GM21367 (cell line): ENCODE data around the gene DCP1B.

Experiments used
- ATAC-seq: cut with Tn5 transposase; IDR thresholded peaks from one replicate; pipeline ENCODE4 v1.9.1; 2021; ENCODE audit not compliant: unreplicated experiment

Gene DCP1B

DNA sequence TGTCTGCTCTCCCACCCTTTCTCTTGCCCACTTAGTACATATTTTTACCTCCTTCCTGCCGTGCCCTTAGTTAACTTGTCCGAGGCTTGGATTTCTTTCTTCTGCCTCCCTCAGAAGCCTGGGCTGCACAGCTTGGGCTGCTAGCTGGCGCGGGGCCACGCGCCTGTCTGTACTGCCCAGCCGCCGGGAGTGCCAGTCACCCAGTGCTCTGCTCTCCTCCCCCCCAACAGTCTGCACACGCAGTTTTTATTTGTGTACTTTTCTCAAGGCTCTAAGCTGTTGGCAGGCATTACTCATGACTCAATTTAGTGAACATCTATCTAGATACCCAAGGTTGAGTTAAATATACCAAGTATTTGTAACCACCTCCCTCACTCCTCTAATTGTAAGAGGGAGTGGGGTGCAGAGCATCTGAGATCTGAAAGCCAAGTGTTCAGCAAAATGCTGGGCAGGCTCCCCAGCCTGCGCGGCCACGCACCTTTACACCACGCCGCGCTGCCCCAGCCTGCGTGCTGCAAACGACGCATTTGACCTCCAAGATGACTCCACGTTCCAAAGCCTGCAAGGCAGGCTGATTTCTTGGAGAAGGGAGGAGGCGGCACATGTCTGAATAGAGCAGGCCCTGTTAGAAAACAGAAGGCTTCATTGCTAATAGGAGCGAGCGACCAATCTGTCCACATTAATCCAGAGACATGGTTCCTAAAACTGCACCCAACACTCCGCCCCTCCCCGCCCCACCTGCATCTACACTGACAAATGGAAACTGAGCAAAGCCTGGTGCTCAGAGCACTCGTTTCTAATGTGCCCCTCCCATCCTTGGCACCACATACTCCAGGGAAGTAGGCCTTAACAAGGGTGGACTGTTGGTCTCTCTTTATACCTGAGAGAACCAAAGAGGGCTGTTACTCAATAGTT lies 67.6 kb downstream of the DCP1B start:
- no peak for ATAC-seq

DNA sequence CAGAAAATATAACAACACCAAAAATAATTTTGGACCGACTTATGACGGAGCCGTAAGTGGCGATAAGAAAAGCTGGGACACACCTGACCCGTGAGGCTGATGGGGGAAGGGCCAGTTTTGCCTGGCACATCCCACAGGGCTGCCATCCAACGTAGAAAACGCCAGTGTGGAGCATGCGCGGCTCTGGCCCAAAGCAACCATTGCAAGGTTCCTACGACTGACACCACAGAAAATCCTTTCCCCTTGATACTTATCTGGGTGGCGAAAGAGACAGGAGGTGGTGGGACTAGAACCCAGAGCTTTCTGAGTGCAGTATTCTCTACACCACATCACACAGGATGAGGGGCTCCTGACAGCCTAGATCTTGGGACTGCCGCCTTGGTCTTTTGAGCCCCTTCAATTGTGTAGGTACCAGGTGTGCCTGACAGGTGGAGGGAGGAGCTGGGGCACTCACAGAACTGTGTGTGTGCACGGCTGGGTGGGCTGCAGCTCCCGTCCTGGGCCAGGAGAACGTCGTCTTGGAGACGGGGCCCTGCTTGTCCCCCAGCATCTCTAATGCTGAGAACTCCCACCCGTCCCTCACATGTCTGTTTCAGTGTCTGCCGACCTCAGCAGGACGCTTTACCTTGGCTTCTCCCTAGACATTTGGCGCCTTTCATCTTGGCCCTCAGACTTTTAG lies 68.4 kb downstream of the DCP1B start:
- no peak for ATAC-seq

DNA sequence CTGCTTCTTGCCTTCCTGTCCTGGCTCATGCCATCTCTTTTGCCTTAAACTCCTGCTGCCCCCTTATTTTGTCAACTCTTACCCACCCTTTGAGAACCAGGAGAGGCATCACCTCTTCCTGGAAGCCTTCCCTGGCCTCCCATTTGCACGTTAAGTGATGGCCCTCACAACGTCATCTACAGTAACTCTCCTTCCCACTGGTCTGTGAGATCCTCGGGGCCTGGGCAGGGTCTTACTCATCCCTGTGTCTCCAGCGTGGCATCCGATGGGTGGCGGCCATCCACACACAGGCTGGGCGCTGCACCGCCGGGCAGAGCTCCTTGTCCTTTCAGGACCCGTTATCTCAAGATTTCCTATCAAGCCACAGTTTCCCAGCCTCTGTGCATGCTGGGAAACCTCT lies 69.0 kb downstream of the DCP1B start:
- ATAC-seq, result no peak

DNA sequence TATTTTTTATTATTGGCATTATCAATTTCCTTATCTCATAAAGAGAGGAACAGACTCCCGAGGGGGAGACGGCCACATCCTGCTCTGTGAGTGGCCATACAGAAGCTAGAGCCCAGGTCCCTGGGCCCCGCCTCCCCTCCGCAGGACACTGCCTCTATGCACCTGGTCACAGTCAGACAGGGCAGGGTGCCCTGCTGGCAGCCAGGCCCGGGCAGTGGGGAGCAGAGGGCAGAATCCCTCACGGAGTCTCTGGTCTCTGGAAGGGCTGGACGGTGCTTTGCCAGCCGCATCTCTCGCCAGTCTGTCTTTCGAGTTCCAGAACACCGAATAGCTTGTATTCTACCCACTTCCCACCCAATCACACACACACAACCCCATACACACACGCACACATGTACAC lies 69.4 kb downstream of the DCP1B start:
- no peak for ATAC-seq

DNA sequence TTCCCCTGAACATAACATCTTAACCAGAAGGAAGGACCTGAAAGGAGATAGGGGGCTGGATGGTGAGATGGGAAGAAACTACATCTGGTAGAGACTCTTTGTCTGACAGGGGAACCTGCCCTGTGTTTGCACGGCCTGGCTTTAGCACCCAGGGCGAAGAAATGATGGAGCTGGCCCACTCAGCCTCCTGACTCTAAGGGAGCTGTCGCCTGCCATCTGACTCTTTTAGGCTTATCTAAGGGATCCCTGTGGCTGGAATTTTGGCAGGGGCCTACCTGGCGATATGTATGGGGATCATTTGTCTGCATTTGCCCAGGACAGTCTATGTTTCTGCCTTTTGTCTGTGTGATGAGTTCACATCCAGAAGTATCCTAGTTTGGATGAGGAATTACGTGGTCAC lies 70.2 kb downstream of the DCP1B start:
- ATAC-seq, result no peak

DNA sequence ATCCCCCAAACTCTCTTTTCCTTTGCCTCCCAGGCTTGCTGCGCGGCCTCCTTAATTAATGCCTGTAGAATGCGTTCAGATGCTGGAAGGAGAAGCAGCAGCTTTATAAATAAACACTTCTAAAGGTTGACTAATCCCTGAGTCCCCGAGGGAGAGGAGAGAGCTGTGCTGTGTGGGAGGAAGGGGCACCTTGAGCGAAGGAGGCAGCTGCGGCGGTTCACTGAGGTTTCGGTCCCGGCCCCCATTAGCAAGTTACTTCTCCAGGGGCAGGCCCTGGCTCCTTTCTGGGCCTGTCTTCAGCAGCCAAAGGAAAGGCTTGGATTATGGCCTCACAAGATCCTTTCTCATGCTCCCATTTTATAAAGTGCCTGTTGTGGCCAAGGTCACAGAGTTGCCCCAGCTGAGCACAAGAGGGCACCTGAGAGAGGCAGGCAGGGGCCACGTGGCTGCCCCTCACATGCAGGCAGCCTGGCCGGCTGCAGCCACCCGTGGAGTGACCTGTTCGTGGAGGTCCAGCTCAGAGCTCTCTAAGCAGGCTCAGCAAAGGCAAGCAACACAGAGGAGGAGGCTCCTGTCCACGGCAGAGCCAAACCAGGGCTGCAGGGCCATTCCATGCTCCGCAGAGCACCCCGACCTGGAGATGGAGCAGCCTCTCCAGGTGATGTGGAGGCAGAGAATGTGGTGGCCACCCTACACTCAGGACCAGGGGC lies 70.8 kb downstream of the DCP1B start:
- peak; percentile 43 for ATAC-seq

DNA sequence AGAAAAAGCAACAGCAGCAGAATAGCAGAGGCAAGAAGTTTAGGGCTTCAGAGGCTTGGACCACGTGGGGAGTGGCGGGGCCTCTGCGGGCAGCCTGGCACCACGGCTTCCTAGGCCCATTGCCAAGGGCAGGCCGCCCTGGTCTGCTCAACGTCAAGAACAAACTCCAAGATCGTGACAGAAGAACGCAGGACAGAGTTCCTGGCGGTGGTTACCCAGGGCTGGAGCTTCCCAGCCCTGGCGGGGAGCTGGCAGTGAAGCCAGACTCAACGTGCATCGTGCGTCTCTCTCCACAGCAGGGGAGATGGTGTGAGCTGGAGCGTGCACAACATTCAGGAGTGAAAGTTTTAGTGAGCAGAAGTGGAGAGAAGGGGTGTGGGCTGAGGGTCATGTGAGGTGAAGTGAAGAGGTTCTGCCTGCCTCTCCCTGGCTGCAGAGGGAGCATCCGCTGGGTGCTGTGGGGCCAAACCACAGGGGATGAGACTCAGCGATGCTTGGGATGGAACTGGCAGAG lies 71.9 kb downstream of the DCP1B start:
- no peak for ATAC-seq

DNA sequence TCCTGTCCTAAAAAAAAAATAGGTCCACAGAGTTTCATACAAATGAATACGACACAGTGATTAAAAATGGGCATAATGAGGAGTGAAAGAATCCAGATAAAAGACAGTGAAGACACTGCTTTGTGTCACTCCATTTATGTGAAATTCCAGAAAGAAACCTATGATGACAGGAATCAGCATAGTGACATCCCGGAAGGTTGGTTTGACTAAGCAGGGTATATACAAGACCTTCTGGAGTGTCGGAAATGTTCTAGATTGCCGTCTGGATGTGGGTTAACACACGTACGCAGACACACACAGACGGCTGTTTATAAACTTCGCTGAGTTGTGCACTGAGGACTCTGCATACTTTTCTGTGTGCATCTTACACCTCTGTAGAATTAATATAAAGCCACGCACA lies 72.6 kb downstream of the DCP1B start:
- no peak for ATAC-seq

DNA sequence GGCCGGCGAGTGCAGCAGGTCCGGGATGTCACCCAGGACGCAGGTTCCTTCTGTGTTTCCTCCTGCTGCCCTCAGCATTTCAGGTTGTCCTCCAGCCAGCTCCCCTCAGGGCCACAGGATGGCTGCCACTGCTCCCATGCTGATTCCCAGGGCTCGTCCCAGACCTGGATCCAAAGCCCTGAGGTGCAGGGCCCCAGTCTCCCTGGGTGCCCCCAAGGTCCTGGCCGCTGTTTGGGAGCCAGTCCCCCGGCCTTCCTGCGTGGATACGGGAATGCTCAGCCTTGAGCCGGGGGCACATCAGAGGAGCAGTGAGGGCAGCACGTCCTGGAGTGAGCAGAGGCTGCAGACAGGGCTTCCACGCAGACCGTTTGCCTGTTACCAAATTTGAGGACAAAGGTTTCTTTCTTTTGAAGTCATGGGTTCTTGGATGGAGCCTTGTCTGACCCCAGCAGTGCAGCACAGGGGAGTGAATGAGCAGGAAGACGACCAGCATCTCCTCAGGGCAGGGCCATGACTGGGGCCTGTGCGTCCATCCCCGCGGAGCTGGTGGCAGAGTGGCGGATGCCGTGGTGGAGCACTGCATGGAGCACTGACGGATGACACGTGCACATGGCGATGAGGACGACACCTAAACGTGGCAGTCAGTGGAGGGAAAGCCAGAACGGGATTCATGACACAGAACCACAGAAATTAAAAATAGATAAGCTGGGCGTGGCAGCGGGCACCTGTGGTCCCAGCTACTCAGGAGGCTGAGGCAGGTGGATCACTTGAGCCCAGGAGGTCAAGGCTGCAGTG lies 73.3 kb downstream of the DCP1B start:
- no peak for ATAC-seq

DNA sequence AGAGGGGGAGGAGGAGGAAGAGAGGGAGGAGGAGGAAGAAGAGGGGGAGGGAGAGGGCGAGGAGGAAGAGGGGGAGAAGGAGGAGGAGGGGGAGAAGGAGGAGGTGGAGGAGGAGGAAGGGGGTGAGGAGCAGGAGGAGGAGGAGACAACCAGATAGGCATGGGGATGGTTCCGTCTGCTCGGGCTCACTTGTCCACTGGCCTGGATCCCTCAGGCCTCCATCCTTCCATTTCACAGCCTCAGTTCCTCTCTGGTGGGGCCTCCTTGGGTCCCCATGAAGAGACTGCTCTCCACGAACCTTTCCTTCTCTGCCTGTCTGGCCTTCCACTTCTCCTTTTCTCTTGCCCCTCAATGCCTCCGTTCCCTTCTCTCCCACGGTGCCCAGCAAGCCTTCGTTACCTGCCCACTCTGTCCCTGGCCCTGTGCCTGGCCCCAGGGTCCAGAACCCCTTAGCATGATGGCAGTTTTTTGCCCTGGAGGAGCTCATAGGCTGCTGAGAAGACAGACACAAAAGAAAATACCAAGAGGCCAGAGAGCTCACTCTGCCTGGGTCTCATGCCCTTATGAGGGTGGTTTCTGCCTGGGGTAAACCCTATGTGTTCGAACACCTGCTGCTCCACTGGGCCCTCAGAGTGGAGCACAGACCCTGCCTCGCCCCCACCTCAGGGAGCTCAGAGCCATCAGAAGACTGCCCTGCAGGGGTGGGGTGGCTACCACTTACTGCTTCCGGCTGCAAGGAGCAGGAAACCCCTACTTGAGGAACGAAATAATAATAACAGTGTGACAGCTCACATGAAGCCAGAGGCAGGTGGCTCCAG lies 74.1 kb downstream of the DCP1B start:
- ATAC-seq, result no peak

DNA sequence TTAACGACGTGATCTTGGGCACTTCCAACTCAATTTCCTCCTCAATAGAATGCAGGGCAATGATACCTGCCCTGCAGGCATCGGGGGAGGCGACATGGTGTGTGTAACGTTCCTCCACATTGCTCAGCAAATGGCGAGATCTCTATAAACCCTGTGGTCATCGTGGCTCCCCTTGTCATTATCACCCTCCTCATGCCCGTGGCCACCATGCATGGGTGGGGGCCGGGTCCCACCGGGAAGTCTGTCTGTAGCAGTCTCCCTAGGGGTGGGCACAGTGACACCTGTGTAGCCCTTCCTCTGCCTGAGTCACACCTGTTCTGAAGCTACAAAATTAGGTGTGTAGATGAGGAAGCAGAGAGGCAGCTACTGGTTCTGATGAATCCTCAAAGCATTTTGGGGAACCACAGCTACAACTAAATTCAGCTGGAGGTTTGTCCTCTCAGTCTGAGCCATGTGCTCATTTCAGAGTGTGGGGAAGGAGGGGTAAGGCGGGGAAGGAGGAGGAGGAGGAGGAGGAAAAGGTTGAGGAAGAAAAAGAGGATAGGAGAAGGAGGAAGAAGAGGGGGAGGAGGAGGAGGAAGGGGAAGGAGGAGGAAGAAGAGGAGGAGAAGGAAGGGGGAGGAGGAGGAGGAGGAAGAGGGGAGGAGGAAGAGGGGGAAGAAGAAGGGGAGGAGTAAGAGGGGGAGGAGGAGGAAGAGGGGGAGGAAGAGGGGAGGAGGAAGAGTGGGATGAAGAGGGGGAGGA lies 74.8 kb downstream of the DCP1B start:
- no peak for ATAC-seq

DNA sequence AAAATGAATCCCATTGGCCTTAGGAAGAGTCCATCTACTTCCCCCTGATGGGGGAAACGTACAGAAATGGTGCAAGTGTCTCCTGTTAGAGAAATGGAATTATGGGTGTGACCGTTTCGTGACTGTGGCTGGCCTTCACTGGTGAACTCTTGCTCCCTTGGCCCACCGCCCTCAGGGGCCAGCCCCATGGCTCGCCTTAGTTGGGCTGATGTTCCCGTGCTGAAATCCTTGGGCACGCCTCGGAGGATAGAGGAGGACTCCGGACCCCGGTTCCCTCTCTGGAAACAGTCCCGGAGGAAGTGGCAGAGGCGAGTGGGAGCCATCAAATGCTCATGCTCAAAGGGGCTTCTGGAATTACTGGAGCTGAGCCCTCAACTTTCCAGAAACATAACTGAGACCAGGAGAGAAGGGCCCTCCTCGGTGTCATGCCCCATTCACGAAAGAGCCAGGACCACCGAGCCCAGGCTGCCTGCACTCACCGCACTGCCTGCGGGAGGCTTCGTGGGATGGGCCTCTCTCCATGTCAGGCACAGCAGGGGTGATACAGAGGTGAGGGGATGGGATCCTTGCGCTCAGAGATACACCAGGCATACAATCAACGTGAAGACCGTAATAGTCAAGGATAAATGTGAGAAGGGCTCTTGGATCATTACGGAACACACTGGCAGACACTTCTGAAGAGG lies 75.7 kb downstream of the DCP1B start:
- ATAC-seq, result no peak

DNA sequence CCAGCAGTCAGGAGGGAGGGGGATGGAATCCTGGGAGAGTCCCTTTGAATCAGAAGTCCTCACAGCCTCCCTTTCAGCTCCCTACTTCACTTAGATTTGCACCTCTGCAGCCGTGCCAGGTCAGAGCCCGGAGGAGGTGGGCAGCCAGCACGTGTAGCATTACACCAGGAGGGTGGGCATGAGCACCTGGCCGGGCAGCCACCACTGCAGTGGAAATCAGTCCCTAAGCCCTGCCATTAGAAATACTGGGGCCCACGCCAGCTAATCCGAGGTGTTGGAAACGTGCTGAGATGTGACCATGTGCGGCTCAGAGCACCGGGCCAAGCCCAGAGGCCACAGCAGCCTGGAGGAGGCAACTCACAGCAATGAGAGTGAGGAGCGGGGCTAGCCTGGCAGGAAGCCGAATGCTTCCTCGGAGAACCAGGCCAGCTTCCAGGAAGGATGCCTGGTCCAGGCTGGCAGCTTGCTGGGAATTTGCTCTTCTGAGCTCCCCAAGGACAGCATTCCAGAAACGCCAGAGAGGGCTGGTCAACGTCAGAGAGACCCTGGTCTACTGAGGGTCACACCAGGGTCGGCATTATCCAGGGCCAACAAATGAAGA lies 76.4 kb downstream of the DCP1B start:
- no peak for ATAC-seq

DNA sequence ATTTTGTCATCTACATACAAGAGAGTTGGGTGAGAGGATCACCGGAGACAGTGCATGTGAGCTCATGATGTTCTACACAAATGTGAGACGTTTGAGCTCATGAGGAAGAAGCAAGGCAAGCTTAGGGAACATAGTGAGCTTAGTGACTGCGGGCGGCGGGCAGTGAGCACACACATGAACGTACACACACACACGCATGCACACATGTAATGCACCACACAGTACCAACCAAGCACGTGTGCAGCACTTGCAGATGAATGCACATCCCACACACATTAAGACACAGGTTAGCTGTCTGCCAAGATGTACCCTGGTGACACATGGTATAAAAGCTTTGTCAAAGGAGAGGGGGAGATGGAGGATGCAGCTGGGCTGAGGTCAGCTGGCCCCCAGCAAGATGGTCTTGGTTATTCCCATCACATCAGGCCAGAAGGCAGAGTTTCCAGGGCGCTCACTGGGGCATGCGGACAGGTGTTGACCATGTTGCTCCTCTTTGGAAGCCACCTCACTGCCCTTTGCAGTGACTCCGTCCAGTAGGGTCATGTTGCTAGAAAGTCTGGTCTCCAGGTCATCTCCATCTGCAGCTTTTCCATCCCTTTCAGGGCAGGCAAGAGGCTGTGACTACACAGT lies 77.1 kb downstream of the DCP1B start:
- ATAC-seq, result no peak

DNA sequence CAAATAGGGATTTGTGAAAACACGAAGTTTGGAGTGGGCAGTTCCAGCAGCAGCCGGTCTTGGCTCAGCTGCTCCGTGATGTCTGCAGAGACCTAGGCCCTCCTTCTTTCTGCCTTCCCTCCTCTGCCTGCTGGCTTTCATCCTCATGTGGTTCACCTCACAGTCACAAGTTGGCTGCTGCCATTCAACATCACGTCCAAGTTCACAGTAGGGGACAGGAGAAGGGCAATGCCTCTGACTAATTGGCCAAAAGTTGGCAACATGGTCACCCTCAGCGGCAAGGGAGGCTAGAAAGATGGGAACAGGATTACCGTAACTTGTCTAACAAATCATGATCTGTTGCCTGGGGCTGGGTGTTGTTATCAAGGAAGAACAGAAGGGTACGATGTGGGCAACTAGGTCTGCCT lies 78.0 kb downstream of the DCP1B start:
- ATAC-seq, result no peak

DNA sequence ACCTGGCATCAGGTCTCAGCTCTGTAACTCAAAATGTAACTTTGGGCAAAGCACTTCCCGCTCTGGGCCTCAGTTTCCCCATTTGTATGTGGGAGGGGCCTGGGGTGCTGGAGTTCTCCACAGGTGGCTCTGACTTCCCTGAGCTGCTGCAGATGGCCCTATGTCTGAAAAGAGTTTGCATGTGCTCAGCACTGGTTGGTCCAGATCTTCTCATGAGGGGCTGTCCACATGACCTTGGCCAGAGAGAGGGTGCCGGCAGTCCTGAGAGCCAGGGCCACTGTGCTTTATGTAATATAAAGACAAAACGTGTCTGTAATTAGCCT lies 78.6 kb downstream of the DCP1B start:
- no peak for ATAC-seq

DNA sequence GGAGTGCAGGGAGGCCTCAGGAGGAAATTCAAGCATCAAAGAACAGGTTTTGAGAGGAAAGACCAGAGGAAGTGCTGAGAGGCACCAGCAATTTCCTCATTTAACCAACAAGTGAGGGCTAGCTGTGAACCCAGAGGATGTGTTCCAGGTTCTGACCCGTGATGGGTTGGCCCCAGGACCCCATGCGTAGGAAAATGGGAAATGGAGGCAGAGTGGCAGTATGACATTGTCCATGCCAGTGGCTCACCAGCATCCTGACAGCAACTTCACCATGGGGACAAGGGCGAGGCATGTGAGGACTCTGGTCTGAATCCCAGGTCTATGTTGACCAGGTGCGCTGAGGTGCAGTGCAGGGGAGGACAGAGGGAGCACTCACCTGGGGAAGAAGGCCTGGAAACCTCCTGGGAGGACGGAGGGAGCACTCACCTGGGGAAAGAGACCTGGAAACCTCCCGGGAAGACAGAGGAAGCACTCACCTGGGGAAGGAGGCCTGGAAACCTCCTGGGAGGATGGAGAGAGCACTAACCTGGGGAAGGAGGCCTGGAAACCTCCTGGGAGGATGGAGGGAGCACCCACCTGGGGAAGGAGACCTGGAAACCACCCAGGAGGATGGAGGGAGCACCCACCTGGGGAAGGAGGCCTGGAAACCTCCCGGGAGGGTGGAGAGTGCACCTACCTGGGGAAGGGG lies 79.1 kb downstream of the DCP1B start:
- no peak for ATAC-seq
